ENCODE results near the gene MALAT1. TPM values are rescaled to one million over a fixed set of nuclear protein-coding genes. Genes with fewer than 3 reads are reported as not detected.
A peak's percentile ranks its signal among the peaks of the same experiment; 100 is the strongest.
"Not testable (repeated sequence)": the region's sequence is repeated elsewhere in the genome, so short reads cannot be mapped to it uniquely, and the experiment has no call there.

Gene MALAT1
- total RNA-seq, 1 donor from 2014 or later = 12,130 TPM

DNA sequence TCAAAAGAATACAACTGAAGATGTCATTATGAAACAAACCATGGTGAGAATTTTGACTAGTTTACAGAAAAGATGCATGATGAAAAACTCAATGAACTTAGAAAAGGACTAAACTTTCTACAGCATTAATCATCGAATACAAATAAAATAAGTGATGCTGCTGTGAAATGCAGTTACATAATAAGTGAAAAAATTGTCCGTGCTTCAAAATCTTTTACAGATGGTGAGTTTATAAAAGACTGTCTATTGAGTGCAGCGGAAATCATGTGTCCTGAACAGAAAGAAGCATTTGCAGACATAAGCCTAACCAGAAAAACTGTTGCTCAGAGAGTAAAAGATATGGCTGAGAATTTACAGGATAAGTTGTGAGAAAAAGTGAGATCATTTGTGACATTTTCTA, 42.4 kb upstream of the MALAT1 start:
- Mint-ChIP-seq H3K4me1 (ENCODE audit: low read depth) (peaks cover 45% of the 10 kb centered on the region), H3K27ac (ENCODE audit: unreplicated experiment) (no peak overlapping the region), H3K36me3 (ENCODE audit: low read depth) (no peaks in the 10 kb centered on the region), H3K9me3 (ENCODE audit: low read depth) (no peaks in the 10 kb centered on the region), H3K4me3 (ENCODE audit: unreplicated experiment) (peak overlapping the region; percentile 23), H3K27me3 (ENCODE audit: low read depth) (no peaks in the 10 kb centered on the region)
- no peak for DNase-seq (ENCODE audit: low spot score)
- TF ChIP-seq, protein P1, sequence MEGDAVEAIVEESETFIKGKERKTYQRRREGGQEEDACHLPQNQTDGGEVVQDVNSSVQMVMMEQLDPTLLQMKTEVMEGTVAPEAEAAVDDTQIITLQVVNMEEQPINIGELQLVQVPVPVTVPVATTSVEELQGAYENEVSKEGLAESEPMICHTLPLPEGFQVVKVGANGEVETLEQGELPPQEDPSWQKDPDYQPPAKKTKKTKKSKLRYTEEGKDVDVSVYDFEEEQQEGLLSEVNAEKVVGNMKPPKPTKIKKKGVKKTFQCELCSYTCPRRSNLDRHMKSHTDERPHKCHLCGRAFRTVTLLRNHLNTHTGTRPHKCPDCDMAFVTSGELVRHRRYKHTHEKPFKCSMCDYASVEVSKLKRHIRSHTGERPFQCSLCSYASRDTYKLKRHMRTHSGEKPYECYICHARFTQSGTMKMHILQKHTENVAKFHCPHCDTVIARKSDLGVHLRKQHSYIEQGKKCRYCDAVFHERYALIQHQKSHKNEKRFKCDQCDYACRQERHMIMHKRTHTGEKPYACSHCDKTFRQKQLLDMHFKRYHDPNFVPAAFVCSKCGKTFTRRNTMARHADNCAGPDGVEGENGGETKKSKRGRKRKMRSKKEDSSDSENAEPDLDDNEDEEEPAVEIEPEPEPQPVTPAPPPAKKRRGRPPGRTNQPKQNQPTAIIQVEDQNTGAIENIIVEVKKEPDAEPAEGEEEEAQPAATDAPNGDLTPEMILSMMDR (IDR thresholded peaks at IDR 0.05) = no peak

DNA sequence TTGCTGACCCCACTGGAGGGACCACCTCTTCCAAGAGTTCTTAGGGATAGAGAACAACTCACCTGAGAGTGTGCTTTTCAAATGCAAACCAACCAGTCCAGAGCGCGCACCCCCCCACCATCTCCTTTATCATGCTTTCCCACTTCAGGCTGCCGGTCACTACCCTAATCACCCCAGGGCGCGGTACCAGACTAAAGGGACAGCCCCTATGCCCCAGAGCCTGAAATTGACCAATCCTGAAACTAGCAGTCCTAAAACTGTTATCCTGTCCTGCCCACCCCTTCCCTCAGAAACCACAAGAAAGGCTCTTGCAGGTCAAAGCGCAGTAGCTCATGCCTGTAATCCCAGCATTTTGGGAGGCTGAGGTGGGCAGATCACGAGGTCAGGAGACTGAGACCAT, 39.3 kb upstream of the MALAT1 start:
- DNase-seq (ENCODE audit: low spot score) = peak; percentile 35
- peaks cover 21% of the 10 kb centered on the region for H3K4me1 Mint-ChIP-seq (ENCODE audit: low read depth)
- no peak overlapping the region for H3K27ac Mint-ChIP-seq (ENCODE audit: unreplicated experiment)
- H3K36me3 Mint-ChIP-seq (ENCODE audit: low read depth) = no peaks in the 10 kb centered on the region
- no peaks in the 10 kb centered on the region for H3K9me3 Mint-ChIP-seq (ENCODE audit: low read depth)
- no peaks in the 10 kb centered on the region for H3K27me3 Mint-ChIP-seq (ENCODE audit: low read depth)
- TF ChIP-seq, protein P1 (IDR thresholded peaks at IDR 0.05) = no peak
- no peak overlapping the region for H3K4me3 Mint-ChIP-seq (ENCODE audit: unreplicated experiment)

DNA sequence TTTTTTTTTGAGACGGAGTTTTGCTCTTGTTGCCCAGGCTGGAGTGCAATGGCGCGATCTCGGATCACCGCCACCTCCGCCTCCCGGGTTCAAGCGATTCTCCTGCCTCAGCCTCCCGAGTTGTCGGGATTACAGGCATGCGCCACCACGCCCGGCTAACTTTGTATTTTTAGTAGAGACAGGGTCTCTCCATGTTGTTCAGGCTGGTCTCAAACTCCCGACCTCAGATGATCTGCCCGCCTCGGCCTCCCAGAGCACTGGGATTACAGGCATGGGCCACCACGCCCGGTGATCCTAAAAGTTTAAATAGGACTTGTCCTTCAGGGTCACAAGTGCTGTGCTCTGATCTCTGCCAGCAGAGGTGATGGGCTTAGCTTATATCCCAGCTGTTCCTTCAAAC, 33.4 kb upstream of the MALAT1 start:
- not testable (repeated sequence) for H3K9me3 Mint-ChIP-seq (ENCODE audit: low read depth); H3K27ac Mint-ChIP-seq (ENCODE audit: unreplicated experiment); H3K36me3 Mint-ChIP-seq (ENCODE audit: low read depth); H3K27me3 Mint-ChIP-seq (ENCODE audit: low read depth); H3K4me3 Mint-ChIP-seq (ENCODE audit: unreplicated experiment); DNase-seq (ENCODE audit: low spot score)
- peaks cover 14% of the 10 kb centered on the region for H3K4me1 Mint-ChIP-seq (ENCODE audit: low read depth)

DNA sequence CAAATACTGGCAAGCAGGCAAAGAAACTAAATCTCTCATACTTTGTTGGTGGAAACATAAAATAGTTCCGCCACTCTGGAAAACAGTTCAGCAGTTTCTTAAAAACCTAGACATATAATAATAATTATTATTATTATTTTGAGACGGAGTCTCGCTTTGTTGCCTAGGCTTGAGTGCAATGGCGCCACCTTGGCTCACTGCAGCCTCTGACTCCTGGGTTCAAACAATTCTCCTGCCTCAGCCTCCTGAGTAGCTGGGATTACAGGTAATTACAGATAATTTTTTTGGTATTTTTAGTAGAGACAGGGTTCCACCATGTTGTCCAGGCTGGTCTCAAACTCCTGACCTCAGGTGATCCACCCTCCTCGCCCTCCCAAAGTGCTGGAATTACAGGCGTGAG, 31.5 kb upstream of the MALAT1 start:
- peaks cover 30% of the 10 kb centered on the region for H3K4me1 Mint-ChIP-seq (ENCODE audit: low read depth)
- TF ChIP-seq, protein P1 (IDR thresholded peaks at IDR 0.05) = peak; percentile 39
- DNase-seq (ENCODE audit: low spot score); H3K36me3 Mint-ChIP-seq (ENCODE audit: low read depth); H3K27me3 Mint-ChIP-seq (ENCODE audit: low read depth); H3K27ac Mint-ChIP-seq (ENCODE audit: unreplicated experiment); H3K9me3 Mint-ChIP-seq (ENCODE audit: low read depth); H3K4me3 Mint-ChIP-seq (ENCODE audit: unreplicated experiment): not testable (repeated sequence)

DNA sequence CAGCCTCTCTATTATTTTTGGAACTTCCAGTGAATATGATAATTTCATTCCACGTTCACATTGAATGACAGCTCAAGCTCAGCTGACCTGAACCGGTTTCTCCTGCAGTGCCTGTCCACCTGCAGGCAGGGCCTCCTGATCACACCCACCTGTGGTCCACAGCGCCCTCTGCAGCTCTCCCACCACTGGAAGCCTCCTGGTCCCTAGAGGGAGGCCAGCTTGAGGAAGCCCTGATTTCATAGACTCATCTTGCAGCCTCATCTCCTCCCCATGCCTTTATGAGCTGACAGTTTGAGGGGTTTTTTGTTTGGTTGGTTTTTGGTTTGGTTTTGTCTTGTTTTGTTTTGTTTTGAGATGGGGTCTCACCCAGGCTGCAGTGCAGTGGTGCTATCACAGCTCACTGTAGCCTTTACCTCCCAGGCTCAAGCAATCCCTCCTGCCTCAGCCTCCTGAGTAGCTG, 29.9 kb upstream of the MALAT1 start:
- no peak for DNase-seq (ENCODE audit: low spot score)
- H3K9me3 Mint-ChIP-seq (ENCODE audit: low read depth) = no peaks in the 10 kb centered on the region
- H3K36me3 Mint-ChIP-seq (ENCODE audit: low read depth) = no peaks in the 10 kb centered on the region
- TF ChIP-seq, protein P1 (IDR thresholded peaks at IDR 0.05) = peak; percentile 70
- no peak overlapping the region for H3K4me3 Mint-ChIP-seq (ENCODE audit: unreplicated experiment)
- H3K4me1 Mint-ChIP-seq (ENCODE audit: low read depth) = peaks cover 38% of the 10 kb centered on the region
- peak overlapping the region; percentile 41 for H3K27ac Mint-ChIP-seq (ENCODE audit: unreplicated experiment)
- H3K27me3 Mint-ChIP-seq (ENCODE audit: low read depth) = no peaks in the 10 kb centered on the region

DNA sequence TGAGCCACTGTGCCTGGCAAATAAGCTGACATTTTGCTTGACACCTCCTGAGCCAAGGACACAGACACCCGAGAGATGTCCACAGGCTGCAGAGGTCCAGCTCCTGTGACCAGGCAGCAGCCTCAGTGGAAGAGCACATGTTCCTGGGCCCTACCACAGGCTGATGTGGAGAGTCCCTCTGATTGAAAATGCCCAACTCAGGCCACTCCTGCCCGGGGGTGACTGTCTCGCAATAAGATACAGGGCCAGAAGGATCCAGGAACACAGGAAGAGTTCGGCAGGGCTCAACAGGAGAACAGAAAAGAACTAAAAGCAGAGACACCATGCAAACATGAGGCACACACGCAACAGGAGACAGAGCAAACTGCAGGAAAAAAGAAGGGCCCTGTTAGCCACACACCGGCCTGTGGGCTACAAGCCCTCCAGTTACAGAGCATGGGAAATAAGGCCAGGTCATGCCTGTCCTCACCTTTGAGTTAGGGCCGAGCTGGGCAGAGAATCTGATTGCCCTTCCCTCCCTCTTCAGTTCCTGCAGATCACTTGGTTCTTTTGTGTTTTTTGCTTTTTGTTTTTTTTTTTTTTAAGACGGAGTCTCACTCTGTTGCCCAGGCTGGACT, 28.3 kb upstream of the MALAT1 start:
- TF ChIP-seq, protein P1 (IDR thresholded peaks at IDR 0.05) = no peak
- no peak for DNase-seq (ENCODE audit: low spot score)
- H3K36me3 Mint-ChIP-seq (ENCODE audit: low read depth) = no peaks in the 10 kb centered on the region
- peak overlapping the region; percentile 100 for H3K27ac Mint-ChIP-seq (ENCODE audit: unreplicated experiment)
- no peaks in the 10 kb centered on the region for H3K27me3 Mint-ChIP-seq (ENCODE audit: low read depth)
- H3K4me3 Mint-ChIP-seq (ENCODE audit: unreplicated experiment) = no peak overlapping the region
- no peaks in the 10 kb centered on the region for H3K9me3 Mint-ChIP-seq (ENCODE audit: low read depth)
- H3K4me1 Mint-ChIP-seq (ENCODE audit: low read depth) = peaks cover 38% of the 10 kb centered on the region

All from chondrocyte (in vitro differentiated cells).